GM21723 (cell line): ENCODE results near the gene WDFY4.
A peak's percentile ranks its signal among the peaks of the same experiment; 100 is the strongest.

Experiments
- ATAC-seq: cut with Tn5 transposase; IDR thresholded peaks from one replicate; pipeline ENCODE4 v1.9.1; 2021; ENCODE audit warnings: mild to moderate bottlenecking, moderate library complexity; ENCODE audit not compliant: unreplicated experiment

Gene WDFY4

GRCh38 chr10:48740988-48741387, 56.3 kb downstream of the WDFY4 start:
- ATAC-seq: no peak

- ATAC-seq: no peak
These were observed 58.5 kb downstream of the WDFY4 start for GRCh38 chr10:48742891-48743860.

GRCh38 chr10:48744587-48744986, 59.9 kb downstream of the WDFY4 start:
- ATAC-seq: no peak

GRCh38 chr10:48745662-48746245, 61.1 kb downstream of the WDFY4 start:
- ATAC-seq: no peak

- no peak for ATAC-seq
These were observed 63.9 kb downstream of the WDFY4 start for GRCh38 chr10:48748573-48748972.

DNA sequence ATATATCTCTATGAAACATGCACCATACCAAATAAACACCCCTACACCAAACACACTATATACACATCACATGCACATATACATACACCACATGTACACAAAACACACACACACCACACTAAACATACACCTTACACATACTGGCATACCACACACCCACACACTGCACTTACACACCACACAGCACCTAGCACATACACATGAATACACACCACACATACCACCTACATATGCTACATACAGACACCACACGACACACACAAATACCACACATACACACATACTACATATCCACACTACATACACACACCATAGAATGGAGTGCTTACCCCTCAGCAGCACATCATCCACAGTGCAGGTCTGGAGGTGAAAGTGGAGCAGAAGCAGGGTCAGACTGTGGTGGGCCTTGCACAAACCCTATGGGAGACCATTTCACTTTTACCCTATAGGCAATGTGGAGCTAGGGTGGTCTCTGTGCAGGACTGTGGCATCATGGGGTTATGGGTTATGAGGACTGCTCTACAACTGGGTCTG, 64.6 kb downstream of the WDFY4 start:
- ATAC-seq: no peak

GRCh38 chr10:48750019-48750418, 65.3 kb downstream of the WDFY4 start:
- ATAC-seq: no peak

- no peak for ATAC-seq
These were observed 66.3 kb downstream of the WDFY4 start for GRCh38 chr10:48750991-48751390.

- ATAC-seq: no peak
These were observed 67.1 kb downstream of the WDFY4 start for GRCh38 chr10:48751730-48752129.

GRCh38 chr10:48758411-48758810, 73.7 kb downstream of the WDFY4 start:
- ATAC-seq: no peak

DNA sequence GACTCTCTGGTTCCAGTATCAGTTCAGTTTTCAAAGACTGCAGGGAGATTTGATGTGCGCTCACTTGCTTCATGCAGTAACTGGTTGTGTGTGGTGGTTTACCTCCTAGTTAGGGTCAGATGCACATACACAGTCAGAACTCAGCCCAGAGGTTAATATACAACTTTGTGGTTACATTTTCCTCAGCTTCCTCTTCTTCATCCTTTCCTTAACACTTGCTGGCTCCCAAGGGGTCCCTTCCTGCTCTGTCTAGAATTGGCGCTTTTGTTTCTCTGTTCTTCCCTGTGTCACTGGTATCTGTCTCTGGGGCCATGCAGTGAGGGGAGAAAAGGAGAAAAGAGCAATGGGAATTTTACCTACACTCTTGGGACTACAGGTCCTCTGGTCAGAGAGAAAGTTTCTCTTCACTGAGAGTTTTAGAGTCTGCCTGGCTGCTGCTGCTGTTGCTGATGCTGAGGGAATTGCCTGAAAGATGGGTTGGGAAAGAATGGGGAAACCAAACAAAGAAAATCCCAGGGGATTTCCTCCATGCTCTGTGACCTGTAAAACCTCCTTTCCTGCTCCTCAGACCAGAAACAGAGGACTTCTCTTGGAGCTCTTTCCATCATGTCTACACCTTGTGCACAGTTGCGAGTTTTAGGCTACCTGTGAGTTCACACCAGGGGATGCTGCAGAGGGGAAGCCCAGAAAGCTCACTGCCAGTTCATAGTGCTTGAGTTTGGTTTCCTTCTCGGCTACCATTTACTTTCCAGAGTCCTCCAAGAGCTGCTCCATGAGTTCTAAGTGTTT, 74.6 kb downstream of the WDFY4 start:
- peak; percentile 78 for ATAC-seq

DNA sequence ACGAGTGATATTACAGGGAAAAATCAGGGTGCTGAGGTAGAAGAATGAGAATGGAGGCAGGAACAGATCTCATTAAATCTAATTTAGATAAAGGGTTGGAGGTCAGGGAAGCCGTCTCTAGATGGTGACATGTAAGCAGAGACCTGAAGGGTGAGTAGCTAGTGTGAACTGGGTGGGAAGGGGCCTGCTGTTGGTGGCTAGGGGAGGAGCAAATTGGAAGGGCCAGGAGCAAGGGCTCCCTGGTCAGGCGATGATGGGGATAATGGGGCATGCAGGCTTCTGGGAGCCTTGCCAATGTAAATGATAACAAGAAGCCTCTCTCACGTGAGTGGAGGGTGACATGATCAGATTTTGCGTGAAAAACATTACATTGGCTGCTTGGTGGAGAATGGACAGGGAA, 76.3 kb downstream of the WDFY4 start:
- ATAC-seq: no peak

GRCh38 chr10:48762064-48763042, 77.7 kb downstream of the WDFY4 start:
- ATAC-seq: no peak

DNA sequence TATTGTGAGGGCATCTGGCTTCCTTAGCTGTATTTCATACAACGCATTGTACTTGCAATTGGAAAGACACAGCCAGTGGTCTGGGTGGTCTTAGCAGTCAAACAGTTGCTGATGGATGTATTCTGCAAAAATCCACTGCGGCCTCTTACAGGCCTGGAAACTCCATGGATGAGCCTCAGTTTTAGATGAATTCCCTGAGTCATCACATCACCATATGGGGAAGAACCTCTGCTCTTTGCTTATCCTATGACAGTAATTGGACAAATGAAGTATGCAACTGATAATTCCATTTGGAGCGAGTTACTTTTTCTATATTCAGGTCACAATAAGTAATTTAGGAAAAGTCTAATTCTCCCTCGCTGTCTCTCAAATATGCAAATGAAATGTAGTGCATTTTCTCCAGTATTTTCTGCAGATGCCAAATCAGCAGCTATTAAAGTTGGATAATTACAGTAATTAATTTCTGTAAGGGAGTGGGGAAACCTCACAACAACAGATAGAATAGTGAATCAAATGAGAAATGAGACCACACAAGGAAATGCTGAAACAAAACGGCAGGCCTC, 78.8 kb downstream of the WDFY4 start:
- ATAC-seq: no peak

- ATAC-seq: no peak
These were observed 79.8 kb downstream of the WDFY4 start for GRCh38 chr10:48764486-48764885.

DNA sequence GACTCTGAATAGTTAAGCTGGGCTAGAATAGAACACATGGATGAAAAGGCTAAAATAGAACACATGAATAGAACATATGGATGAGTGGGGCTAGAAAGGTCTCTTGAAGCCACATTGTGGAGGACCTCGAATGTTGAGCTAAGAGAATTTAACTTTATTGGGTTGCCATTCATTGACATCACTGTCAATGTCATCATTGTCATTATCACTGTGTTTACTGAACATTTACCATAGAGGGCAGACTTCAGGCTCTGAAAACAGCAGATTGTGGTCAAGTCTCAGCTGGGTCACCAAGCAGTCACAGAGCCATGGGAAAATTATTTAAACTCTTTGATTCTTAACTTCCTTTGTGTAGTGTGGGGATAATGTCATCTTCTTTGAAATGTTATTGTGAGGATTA, 80.4 kb downstream of the WDFY4 start:
- no peak for ATAC-seq

DNA sequence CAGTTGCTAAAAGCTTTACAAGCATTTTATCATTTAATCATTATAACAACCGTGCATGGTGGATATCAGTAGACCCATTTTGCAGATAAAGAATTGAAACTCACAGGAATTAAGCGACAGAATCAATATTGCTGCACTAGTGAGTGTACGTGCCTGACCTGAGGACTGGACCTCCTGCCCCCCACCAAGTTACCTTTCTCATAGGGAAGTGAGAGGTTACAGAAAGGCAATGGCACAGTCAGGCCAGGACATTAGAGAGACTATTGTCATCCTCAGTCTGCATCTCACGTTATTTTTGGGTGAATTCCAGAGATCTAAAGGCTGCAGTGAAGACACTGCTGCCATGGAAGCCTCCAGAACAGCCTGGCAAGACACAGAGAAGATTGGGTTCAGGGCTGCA, 80.9 kb downstream of the WDFY4 start:
- no peak for ATAC-seq

DNA sequence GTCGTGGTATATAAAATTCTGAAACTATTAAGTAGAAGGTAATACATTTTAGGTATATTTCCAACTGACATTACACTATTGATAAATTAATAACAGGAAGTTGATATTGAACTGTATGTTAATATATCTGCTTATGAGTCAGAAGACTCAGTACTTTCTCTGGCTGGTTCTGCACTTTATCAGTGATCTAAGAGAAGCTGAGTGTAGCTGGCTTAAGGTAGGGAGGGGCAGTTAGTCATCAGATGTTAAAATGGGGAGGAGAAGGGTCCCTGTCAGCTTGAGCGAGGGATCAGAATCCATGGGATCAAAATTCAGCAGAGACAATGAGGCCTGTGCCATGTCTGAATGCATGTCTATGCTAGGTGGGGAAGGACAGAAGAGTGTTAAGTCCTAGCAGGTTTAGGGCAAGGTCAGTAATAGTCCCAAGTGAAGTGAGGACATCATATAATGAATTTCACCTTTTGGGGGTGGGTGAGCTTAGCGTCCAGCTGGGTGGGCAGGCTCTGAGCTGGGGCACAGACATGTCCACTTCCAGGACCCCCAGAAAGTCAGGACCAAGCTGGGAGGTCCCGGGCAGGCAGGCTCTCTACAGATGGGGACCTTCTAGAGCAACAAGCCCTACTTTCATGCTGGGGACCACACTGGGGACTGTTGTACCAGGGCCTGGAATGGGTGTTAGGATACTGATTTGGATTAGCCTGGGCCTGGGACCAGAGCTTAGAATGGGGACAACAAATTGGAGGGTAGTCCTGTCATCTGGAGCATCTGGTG, 82.9 kb downstream of the WDFY4 start:
- no peak for ATAC-seq

DNA sequence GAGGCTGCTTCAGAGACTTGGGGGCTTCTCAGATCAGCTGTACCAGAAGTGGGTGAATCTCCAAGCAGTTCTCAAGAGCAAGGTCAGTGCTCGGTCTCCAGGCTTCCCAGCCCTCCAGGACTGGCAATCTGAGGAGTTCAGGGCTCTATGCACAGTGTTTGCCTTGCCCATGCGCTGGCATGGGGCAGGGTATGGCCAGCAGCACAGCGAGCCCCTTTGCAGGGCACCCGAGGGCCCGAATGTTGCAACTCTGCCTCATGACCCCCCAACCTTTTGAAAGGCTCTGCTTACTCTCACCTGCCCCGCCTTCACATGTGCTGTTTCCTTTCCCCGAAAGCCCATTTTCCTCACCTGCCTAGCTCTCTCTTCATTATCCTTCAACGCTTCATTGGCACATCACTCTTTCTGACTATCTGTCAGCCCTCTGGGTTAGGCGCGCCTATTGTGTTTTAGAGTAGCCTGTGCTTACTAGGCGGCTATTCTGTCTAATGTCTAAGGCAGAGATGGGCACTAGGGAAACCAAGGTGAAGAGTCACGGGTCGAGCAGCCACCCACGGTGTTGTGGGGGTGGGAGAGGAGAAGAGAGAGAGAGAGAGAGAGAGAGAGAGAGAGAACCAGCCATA, 83.6 kb downstream of the WDFY4 start:
- ATAC-seq: no peak
